SH-SY5Y (cell line): ENCODE results near the gene MPG.

Experiments
- GATA2 ChIP-seq: IDR thresholded peaks from 2 replicates; pipeline ENCODE4 v1.6.1; 2011; ENCODE audit warnings: mild to moderate bottlenecking, low read depth, low read length
- GATA3 ChIP-seq: IDR thresholded peaks from 2 replicates; pipeline ENCODE4 v1.6.1; 2011; ENCODE audit warnings: low read depth, mild to moderate bottlenecking, low read length, moderate library complexity

MPG gene

DNA sequence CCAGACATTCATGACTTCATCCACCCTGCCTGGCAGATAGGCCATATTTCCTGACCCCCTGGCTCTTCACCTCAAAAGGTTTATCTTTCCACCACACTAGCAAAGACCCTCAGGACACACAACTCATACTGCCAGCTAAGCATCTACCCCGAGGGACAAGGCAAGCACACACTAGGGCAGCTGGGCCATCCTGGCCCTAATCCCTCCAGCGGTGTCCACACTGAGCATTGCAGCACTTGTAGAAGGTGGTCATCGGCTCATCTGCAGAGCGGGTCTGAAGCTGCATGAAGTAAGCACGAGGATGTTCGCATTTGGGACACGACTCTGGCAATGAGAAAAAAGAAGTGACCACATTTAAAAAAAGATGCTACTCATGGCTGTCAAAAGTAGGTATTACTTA, 30.8 kb upstream of the MPG start:
- TF ChIP-seq GATA2 = no peak
- TF ChIP-seq GATA3 = no peak

DNA sequence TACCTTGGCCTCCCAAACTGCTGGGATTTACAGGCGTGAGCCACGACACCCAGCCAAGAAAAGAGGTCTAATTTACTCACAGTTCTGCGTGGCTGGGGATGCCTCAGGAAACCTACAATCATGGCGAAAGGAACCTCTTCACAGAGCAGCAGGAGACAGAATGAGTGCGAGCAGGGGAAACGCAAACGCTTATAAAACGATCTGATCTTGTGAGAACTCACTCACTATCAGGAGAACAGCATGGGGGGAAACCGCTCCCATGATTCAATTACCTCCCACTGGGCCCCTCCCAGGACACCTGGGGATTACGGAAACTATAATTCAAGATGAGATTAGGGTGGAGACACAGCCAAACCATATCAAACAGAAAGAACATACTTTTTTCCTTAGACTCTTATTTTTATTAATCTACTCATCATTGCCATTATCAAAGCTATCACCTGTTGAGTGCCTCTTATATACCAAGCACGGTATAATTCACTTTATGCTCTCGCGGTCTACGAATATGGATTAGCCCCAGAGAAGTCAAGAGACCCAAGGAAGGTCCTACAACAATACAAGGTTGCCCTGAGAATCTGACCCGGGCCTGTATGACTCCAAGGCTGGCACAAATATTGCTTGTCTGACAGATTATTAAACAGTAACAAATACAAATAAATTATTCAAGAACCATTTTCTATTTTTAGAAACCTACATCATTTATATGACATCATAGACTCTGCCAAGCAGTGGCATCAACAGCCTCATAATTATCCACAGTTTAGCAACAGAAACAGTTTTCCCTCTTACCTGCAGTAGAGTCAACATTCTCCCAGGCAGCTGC, 27.0 kb upstream of the MPG start:
- TF ChIP-seq GATA2 = no peak
- no peak for TF ChIP-seq GATA3

DNA sequence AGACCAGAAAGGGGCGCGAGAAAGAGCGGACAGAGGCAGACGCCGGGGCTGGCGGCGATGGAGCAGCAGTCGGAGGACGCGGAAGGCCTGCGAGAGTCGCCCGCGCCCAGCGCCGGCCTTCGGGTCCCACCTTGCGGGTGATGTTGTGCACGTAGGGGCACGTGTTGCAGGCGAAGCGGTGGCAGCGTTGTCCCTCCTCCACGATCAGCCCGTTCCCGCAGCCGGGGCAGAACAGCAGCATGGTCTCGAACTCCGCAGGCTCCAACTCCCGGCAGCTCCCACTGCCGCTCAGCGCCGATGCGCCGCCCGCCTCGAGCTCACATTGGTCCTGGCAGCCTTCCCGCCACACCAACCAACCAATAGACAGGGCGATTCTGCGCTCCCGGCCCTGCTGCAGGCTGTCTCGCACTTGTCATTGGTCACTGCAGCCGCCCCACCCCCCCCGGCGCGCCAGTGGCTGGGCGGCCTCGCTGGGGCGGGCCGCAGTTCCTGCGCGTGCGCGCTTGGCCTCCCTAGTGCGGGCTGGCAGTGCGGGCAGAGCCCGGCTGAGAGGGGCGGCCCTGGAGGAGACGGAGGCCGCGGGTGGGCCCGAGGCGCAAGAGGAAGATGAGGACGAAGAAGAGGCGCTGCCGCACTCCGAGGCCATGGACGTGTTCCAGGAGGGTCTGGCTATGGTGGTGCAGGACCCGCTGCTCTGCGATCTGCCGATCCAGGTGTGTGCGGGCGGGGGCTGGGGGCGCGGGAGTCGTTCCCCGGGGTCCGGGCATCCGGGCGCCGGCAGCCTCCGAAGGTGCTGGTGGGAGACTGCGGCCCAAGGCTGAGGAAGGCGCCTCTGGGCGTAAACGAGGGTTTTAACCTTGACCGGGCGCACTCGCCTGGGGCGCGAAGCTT, 24.4 kb upstream of the MPG start, which contains the start of the genes POLR3K and SNRNP25:
TSS of gene POLR3K (minus strand) at position 263 of the 891 bp plus-strand sequence. CDS start at position 241, 22 bp downstream.
TSS of gene SNRNP25 (plus strand) at position 483 of the 891 bp plus-strand sequence. CDS start at position 672, 189 bp downstream.
- no peak for TF ChIP-seq GATA3
- no peak for TF ChIP-seq GATA2

DNA sequence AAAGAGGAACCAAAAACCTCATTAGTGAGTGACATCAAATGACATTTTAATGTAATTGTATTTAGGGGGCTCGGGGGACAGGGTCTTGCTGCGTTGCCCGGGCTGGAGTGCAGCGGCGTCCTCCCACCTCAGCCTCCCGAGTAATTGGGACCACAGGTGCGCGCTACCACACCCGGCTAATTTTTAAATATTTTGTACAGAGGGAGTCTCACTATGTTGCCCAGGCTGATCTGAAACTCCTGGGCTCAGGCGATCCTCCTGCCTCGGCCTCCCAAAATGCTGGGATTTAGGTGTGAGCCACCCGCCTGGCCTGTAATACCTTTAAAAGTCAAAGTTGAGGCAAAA, 23.8 kb upstream of the MPG start:
- no peak for TF ChIP-seq GATA2
- TF ChIP-seq GATA3 = no peak

DNA sequence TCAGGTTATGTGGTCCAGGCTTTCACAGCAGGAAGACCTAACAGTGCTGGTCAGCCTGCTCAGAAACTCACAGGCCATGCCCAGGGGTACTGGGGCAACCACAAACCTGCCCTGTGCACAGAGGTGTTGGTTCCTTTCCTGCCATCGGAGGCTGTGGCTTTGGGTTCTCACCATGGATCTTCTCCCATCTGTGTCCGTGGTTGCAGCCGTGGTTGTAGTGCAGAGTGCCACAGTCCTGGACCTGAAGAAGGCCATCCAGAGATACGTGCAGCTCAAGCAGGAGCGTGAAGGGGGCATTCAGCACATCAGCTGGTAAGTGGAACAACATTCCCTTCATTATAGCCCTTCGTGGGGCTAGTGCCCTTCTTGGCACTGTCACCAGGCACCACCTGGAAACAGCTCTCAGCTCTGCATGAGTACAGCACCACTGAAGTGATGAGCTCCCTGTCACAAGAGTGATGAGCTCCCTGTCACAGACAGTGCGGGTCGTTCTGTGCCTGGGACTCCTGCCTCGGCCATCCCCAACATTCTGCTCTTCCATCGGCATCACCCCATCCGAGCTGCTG, 22.4 kb upstream of the MPG start:
- no peak for TF ChIP-seq GATA2
- no peak for TF ChIP-seq GATA3

DNA sequence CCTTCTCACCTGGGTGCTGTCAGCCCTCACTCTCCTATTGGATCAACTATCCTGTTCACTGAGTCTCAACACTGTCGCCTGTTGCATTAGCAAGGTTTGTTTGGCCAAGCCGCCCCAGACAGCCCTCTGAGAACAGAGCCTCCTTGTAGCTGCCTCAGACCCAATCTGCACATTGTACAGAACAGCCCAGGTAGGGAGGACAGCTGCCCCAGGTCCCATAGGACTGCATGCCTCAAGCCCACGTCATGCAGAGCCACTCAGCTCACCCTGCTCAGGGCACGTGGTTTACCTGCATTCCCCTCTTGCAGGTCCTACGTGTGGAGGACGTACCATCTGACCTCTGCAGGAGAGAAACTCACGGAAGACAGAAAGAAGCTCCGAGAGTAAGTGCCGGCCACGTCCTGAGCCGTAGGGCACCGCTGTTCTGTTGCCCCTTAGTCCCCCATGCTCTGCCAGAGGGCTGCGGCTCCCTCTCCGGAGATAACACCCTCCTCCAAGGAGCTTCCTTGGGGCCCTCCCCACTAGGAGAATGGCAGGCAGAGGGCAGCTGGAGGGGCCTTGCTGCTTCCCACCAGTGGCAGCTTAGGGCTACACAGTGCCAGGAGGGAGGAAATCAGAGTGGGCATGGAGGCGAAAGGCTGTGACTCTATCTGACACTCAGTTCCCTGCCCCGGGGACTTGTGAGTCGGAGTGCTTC, 21.6 kb upstream of the MPG start:
- no peak for TF ChIP-seq GATA2
- TF ChIP-seq GATA3 = no peak

DNA sequence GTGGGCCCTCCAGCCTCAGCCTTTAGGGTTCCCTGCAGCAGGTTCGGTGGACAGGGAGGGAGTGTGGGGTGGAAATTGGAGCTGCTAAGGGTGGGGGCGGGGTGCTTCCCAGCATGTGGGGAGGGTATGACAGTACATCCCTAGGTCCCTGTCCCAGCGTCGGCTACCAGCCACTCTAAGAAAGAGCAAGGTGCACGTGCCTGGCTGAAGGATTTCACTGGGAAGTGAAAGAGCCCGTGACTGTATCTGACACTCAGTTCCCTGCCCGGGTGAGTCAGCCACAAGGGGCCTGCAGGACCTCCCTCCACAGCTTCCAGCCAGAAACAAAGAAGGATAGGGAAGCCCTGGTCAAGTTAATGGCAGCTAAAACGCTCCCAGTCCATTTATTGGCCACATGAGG, 20.3 kb upstream of the MPG start:
- TF ChIP-seq GATA3 = no peak
- TF ChIP-seq GATA2 = no peak

DNA sequence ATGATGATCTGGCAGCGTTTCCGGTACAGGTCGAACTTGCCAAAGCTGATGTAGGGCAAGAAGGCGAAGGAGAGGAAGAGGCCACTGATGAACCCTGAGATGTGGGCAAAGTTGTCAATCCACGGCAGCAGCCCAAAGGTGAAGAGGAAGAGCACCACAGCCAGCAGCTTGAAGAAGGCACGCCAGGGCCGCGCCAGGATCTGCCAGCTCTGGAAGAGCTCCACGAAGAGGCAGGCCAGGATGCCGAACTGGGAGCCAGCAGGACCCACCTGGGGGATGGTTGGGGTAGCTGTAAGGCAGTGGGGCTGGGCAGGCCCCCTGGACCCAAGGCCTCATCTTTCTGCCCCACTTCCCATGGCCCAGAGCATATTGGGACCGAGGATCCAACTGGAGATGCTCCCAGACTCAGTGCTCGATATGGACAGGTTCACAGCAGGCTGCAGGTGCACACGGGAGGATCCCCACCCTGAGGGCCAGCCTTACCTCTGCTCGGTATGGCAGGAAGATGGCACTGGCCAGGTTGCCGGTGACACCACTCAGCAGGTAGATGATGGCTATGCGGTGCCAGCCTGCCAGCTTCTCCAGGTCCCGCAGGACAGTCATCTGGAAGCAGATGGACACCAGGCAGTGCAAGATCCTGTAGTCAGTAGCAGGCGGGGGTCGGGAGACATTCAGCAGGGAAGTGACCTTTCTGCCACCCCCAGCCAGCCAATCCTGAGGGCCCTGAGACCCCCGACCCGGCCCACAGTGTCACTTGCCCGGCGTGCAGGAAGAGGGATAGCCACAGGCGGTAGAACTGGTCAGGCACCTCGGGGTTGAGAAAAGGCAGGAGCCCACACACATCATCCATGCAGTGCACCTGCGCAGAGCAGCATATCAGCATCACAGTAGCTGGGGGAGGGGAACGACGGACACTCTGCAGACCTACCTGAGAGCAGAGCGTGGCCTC, 19.3 kb upstream of the MPG start:
- TF ChIP-seq GATA2 = no peak
- TF ChIP-seq GATA3 = no peak

DNA sequence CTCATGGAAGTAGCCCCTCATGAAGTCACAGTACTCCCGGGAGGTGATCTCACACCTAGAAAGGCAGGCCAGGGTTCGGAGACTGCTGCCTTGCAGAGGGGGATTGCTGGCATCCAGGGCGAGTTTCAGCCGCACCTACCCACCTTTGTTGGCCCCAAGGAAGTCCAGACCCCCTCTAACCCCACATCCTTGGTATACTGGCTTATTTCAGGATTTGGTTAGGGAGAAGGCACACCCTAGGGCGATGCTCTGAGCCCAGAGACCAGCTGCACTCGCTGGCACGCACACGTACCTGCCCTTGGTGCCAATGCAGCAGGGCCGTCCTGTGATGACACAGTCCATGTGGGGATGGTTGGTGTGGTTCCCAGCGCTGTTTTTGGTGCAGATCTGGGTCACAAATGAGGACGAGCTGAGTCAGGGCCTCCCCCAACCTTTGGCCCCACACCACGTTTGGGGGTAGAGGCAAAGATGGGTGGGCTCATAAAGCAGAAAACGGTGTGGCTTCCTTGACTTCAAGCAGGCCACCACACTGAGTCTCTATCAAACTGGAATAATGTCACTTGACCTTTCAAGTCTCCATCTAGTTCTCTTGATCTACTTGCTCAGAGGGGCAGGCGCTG, 18.5 kb upstream of the MPG start:
- TF ChIP-seq GATA3 (no peak), GATA2 (no peak)

DNA sequence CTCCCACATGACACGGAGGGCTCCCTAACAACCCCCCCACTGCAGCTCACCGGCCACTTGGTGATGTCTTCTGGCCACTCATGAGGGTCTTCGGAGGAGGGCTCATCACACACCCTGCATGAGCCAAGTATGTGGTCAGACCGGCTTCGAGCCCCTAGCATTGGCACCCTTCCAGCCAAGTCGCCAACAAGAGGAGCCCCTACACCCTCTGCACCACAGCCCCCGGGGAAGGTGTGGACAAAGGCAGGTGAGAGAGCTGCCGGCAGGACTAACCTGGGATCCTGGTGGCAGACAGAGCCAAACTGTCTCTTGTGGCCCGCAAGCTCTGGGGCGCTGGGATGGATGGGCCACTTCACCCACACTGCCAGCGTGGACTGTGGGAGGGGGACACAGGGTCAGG, 17.9 kb upstream of the MPG start:
- no peak for TF ChIP-seq GATA2

DNA sequence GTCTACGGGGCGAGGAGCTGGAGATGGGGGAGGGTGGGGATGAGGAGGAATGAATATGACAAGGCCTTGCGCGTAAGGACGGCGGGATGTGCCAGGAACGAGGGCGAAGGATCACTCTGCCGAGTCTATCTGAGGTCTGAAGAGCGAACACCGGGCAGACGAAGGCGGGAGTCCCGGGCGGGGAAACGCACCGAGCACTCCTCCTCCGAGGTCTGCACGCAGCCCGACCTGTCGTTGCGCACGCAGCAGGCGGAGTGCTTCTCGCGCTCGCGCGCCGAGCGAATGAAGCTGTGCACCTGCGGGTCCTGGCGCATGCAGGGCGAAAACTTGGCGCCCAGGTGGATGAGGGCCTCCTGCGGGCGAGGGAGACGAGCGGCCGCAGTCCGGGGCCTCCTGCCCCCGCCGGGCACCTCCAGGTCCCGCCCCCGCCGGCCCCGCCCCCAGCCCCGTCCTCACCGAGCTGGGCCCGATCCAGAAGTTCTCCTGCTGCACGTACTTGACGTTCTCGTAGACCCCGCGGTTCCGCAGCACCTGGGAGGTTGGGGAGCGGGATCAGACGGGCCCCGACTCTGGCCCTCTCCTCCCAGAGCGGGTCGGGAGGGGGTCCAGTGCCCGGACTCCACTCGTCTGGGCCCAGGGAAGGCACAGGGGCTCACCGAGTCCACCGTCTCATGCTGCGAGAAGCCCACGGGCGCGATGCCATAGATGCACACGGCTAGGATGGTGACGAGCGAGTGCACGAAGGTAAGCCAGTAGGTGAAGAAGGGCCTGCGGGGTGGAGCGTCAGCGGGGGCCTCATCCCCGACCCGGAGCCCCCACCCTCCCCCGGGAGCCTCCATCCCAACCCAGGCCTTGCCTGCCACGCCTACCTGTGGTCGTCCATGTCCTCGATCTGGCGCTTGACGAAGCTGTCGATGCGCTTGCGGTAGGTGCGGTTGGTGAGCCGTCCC, 16.8 kb upstream of the MPG start:
- TF ChIP-seq GATA2 (no peak), GATA3 (no peak)

DNA sequence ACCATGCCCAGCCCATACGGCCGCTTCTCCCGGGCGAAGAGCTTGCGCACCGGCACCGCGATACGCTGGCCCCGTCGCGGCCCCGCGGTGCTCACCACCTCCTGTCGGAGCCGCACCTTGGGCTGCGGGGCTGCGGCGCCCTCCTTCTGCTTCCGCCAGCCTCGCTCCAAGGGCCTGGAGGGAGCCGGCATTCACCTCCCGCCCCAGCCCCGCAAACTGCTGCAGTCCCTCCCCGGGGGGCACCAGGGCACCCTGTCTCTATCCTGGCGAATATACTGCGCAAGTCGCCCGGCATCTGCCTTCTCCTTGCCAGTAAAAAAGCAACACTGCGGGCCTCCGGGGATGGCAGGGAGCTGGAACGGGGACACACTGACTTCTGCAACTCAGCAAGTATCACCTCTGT, 16.1 kb upstream of the MPG start:
- TF ChIP-seq GATA3 (no peak), GATA2 (no peak)
